ENCODE data around the gene NUP37. TPM values are rescaled to one million over a fixed set of nuclear protein-coding genes. Genes with fewer than 3 reads are reported as not detected.

Gene NUP37
- total RNA-seq = 65.9 and 69.9 TPM in 2 replicates

GRCh38 chr12:102119674-102120563, at the start of gene NUP37, which contains the start of gene PARPBP:
TSS of gene NUP37 (minus strand) at chr12:102120114. CDS start at chr12:102118518, 1,596 bp downstream.
TSS of gene PARPBP (plus strand) at chr12:102120183. CDS start at chr12:102123889, 3,706 bp downstream.

GRCh38 chr12:102061560-102062418, 58.1 kb downstream of the NUP37 start, which contains the start of gene WASHC3:
TSS of gene WASHC3 (minus strand) at chr12:102061991. CDS start at chr12:102061962, 29 bp downstream.

Other genes starting within 250 kb of the NUP37 start
- gene DRAM1, start 242.5 kb downstream of the NUP37 start, total RNA-seq = 44.2 and 44.8 TPM in 2 replicates
- gene WASHC3, start 58.1 kb downstream of the NUP37 start, total RNA-seq = 62.8 and 74.5 TPM in 2 replicates
- gene PARPBP, start 69 bp upstream of the NUP37 start, total RNA-seq = 17.1 and 21.0 TPM in 2 replicates
- gene PMCH, start 77.7 kb upstream of the NUP37 start, total RNA-seq = not detected in 2 replicates